Panc1 (cell line): ENCODE results near the gene ABHD17A. TPM values are rescaled to one million over a fixed set of nuclear protein-coding genes. Genes with fewer than 3 reads are reported as not detected.

Experiments used
- ATAC-seq: fragments of 200-7000 bp; cut with Tn5 transposase; 2 replicates; pipeline ENCODE4 v1.9.1; 2020; ENCODE audit warnings: mild to moderate bottlenecking, moderate library complexity
- BruUV-seq: library from RNA; stranded (reverse); fragments of 400-500 nt; replicated peaks from 2 replicates; lab custom pipeline; 2021; lab: Mats Ljungman, UMichigan
- CTCF ChIA-PET: fragments of 300-600 bp; sonication (Branson Sonifier 250); formaldehyde crosslinking; loops from one replicate; lab custom pipeline; 2022; ENCODE audit warnings: antibody characterized with exemption; lab: Charles Lee
- POLR2A ChIA-PET: fragments of 300-600 bp; sonication (Branson Sonifier 250); formaldehyde crosslinking; loops from one replicate; lab custom pipeline; 2022; ENCODE audit warnings: antibody characterized with exemption; lab: Charles Lee
- DNase-seq: peaks from one replicate; pipeline ENCODE4 v3.0.0-alpha.2; 2010; ENCODE audit warnings: low read depth, low spot score
- H3K27ac ChIP-seq: 2 replicates; pipeline ENCODE4 v1.5.1; 2011; ENCODE audit warnings: mild to moderate bottlenecking, low read length, inconsistent platforms
- H3K27me3 ChIP-seq: fragments of 200-500 bp; sonication (Bioruptor generic); 2 replicates; pipeline ENCODE4 v1.6.0; 2014; ENCODE audit warnings: low read length, inconsistent platforms; ENCODE audit not compliant: control insufficient read depth, insufficient read depth
- H3K36me3 ChIP-seq: fragments of 200-500 bp; sonication (Bioruptor generic); 2 replicates; pipeline ENCODE4 v1.5.1; 2014; ENCODE audit warnings: inconsistent platforms, mild to moderate bottlenecking, low read length, moderate library complexity; ENCODE audit not compliant: control insufficient read depth, insufficient read depth
- H3K4me1 ChIP-seq: 2 replicates; pipeline ENCODE4 v1.5.1; 2011; ENCODE audit warnings: inconsistent platforms, mild to moderate bottlenecking, low read length, moderate library complexity; ENCODE audit not compliant: control insufficient read depth, insufficient read depth
- H3K4me3 ChIP-seq, 2 experiments: 2 replicates each; pipeline ENCODE4 v1.5.1; 2011 to 2012; ENCODE audit warnings: low read depth in 2 of 2, low read length in 2 of 2, mild to moderate bottlenecking in 2 of 2, inconsistent platforms in 1 of 2, moderate library complexity in 1 of 2
- H3K9me3 ChIP-seq: fragments of 200-500 bp; sonication (Bioruptor generic); 2 replicates; pipeline ENCODE4 v1.5.1; 2014; ENCODE audit warnings: low read depth, mild to moderate bottlenecking, inconsistent platforms, low read length, moderate library complexity; ENCODE audit not compliant: control insufficient read depth, insufficient read depth
- CTCF ChIP-seq: fragments of 450-650 bp; IDR thresholded peaks from 2 replicates; pipeline ENCODE4 v1.5.1; 2017; ENCODE audit warnings: mild to moderate bottlenecking
- POLR2AphosphoS5 ChIP-seq: IDR thresholded peaks from 2 replicates; pipeline ENCODE4 v1.6.1; 2012; ENCODE audit warnings: mild to moderate bottlenecking, low read depth, low read length, moderate library complexity
- REST ChIP-seq, 2 experiments: IDR thresholded peaks; 2 replicates each; pipeline ENCODE4 v1.6.1; 2011 to 2012; ENCODE audit warnings: low read depth in 2 of 2, control low read depth in 1 of 2, low read length in 1 of 2, mild to moderate bottlenecking in 1 of 2, moderate library complexity in 1 of 2; ENCODE audit not compliant: insufficient read depth in 1 of 2
- SIN3A ChIP-seq: IDR thresholded peaks from 2 replicates; pipeline ENCODE4 v1.6.1; 2012; ENCODE audit warnings: low read depth, mild to moderate bottlenecking, low read length, moderate library complexity, borderline replicate concordance; ENCODE audit not compliant: insufficient read depth
- TCF7L2 ChIP-seq: IDR thresholded peaks from 2 replicates; pipeline ENCODE4 v1.6.1; 2011; ENCODE audit warnings: mild to moderate bottlenecking, low read depth, low read length, inconsistent platforms
- in situ Hi-C: cut with HindIII; loops from 2 replicates; pipeline ENCODE4 v1.10.0; 2016; ENCODE audit warnings: low sequenced_read_pairs, low pct_unique_long_range_greater_than_20kb
- intact Hi-C: fragments of 100-400 bp; cut with micrococcal nuclease; formaldehyde crosslinking; loops from one replicate; pipeline ENCODE4 v1.10.0; 2022; ENCODE audit not compliant: unreplicated experiment
- total RNA-seq: library from RNA; stranded (reverse); gene quantifications from one replicate; pipeline ENCODE4 v1.2.1, GENCODE V29; 2021; ENCODE audit not compliant: unreplicated experiment

The ABHD17A gene
- total RNA-seq, 1 experiment from 2014 or later: 57.1 TPM

GRCh38 chr19:1843646-1844394, 41.5 kb downstream of the ABHD17A start:
- H3K27me3 ChIP-seq: no peaks in the 10 kb centered on the region
- POLR2A ChIA-PET: no interaction called here
- BruUV-seq: no TSS peak
- peaks cover 54% of the 10 kb centered on the region for H3K4me1 ChIP-seq
- ATAC-seq (no peak), DNase-seq (no peak)
- intact Hi-C loops (no loop called here), in situ Hi-C loops (no loop called here)
- TF ChIP-seq POLR2AphosphoS5 (no peak), CTCF (peak; percentile 57)
- H3K36me3 ChIP-seq: peaks cover 6% of the 10 kb centered on the region; the same call in 1 of the 2 replicates
- CTCF ChIA-PET: interaction anchor here (0.6 to 1.0 kb wide), 2 partner anchors 15 to 18 kb away, joined by 3 to 7 read pairs; no protein-coding TSS in a partner anchor
- H3K9me3 ChIP-seq: no peaks in the 10 kb centered on the region
- no peak overlapping the region; the same call in 1 of the 2 replicates for H3K27ac ChIP-seq
- no peak overlapping the region for H3K4me3 ChIP-seq

GRCh38 chr19:1843116-1843515, 42.2 kb downstream of the ABHD17A start:
- CTCF ChIA-PET: interaction anchor here (0.6 to 1.0 kb wide), 2 partner anchors 16 to 17 kb away, joined by 3 to 7 read pairs; no protein-coding TSS in a partner anchor
- ATAC-seq (no peak), DNase-seq (no peak)
- H3K27me3 ChIP-seq: no peaks in the 10 kb centered on the region
- no peaks in the 10 kb centered on the region for H3K9me3 ChIP-seq
- POLR2A ChIA-PET: no interaction called here
- intact Hi-C loops (no loop called here), in situ Hi-C loops (no loop called here)
- BruUV-seq: no TSS peak
- TF ChIP-seq POLR2AphosphoS5 (no peak), TCF7L2 (no peak), SIN3A (no peak), CTCF (no peak), REST (IDR thresholded peaks at IDR 0.05; ENCODE audit: insufficient read depth in 1 of 2, low read depth in 2 of 2, low read length in 1 of 2) (no peak)
- H3K27ac ChIP-seq: no peak overlapping the region; the same call in 1 of the 2 replicates
- peaks cover 54% of the 10 kb centered on the region for H3K4me1 ChIP-seq
- peaks cover 6% of the 10 kb centered on the region; the same call in 1 of the 2 replicates for H3K36me3 ChIP-seq
- H3K4me3 ChIP-seq: no peak overlapping the region
